K562 (cell line): ENCODE data around the gene ANTXRL. TPM values are rescaled to one million over a fixed set of nuclear protein-coding genes. Genes with fewer than 3 reads are reported as not detected.

ENCODE experiments used
- BRF1 ChIP-seq: IDR thresholded peaks from 3 replicates; pipeline ENCODE4 v1.6.1; 2011; ENCODE audit warnings: borderline replicate concordance, mild to moderate bottlenecking; ENCODE audit not compliant: insufficient read length; ENCODE audit errors: extremely low read depth
- DDX20 ChIP-seq: fragments of 450-650 bp; IDR thresholded peaks from 2 replicates; pipeline ENCODE4 v1.6.1; 2016; ENCODE audit warnings: missing genetic modification characterization, low read depth, mild to moderate bottlenecking, missing compliant biosample characterization, moderate library complexity
- KLF16 ChIP-seq: IDR thresholded peaks from 2 replicates; pipeline ENCODE4 v1.6.1; 2016; ENCODE audit warnings: antibody characterized with exemption
- MCM7 ChIP-seq, 2 experiments: fragments of 450-650 bp; IDR thresholded peaks; 2 replicates each; pipeline ENCODE4 v1.6.1; 2016 to 2018
- PML ChIP-seq: IDR thresholded peaks from 2 replicates; pipeline ENCODE4 v1.6.1; 2012; ENCODE audit warnings: low read length, inconsistent platforms
- RAD21 ChIP-seq, 2 experiments: fragments of 250-450 bp in 1 of 2; fragments of 450-650 bp in 1 of 2; sonication (Bioruptor Pico) in 1 of 2; formaldehyde crosslinking in 1 of 2; IDR thresholded peaks in 1 of 2; conservative IDR thresholded peaks in 1 of 2; 2 replicates each; pipeline versions ENCODE4 v1.4.0 to v1.8.0; 2020 to 2022; ENCODE audit warnings: mild to moderate bottlenecking in 2 of 2, moderate library complexity in 1 of 2
- RBM15 ChIP-seq: fragments of 200-400 bp; formaldehyde crosslinking; IDR thresholded peaks from 2 replicates; pipeline ENCODE4 v1.6.1; 2018; ENCODE audit warnings: mild to moderate bottlenecking, low read length, moderate library complexity; ENCODE audit not compliant: insufficient read depth
- RCOR1 ChIP-seq, 2 experiments: IDR thresholded peaks; 2 replicates each; pipeline ENCODE4 v1.6.1; 2012; ENCODE audit warnings: low read depth in 2 of 2, low read length in 2 of 2, borderline replicate concordance in 1 of 2, improper control_type of control experiment in 1 of 2
- RFX1 ChIP-seq: fragments of 450-650 bp; IDR thresholded peaks from 2 replicates; pipeline ENCODE4 v1.6.1; 2016; ENCODE audit warnings: mild to moderate bottlenecking, moderate library complexity
- ZNF444 ChIP-seq: fragments of 250-450 bp; sonication (Bioruptor Pico); IDR thresholded peaks from 2 replicates; pipeline ENCODE4 v1.4.0; 2020; ENCODE audit warnings: mild to moderate bottlenecking, moderate library complexity
- polyA plus RNA-seq, 8 experiments: library from polyadenylated mRNA; depleted of rRNA in 4 of 8; stranded (reverse) in 5 of 8; unstranded in 3 of 8; fragments of >200 nt; fragmentation: Nextera tagmentation in 2 of 8; fragmentation: Illumina TruSeq in 1 of 8; extraction: Ambion mirVana in 2 of 8; extraction: Trizol in 1 of 8; gene quantifications; 2 replicates each; pipeline versions ENCODE4 v1.2.1 to v1.2.3, GENCODE V29; 2011 to 2014; ENCODE audit warnings: inconsistent platforms in 1 of 8, missing spikeins in 1 of 8
- total RNA-seq, 7 experiments: library from RNA; depleted of rRNA in 6 of 7; stranded (reverse); fragments of >200 nt in 6 of 7; fragmentation: Illumina TruSeq in 2 of 7; extraction: Trizol in 2 of 7; gene quantifications; 2 replicates each; pipeline versions ENCODE4 v1.2.1 to v1.2.3, GENCODE V29; 2011 to 2021; ENCODE audit warnings: low replicate concordance in 1 of 7
- TF ChIP-seq, protein P1 (sequence below): fragments of 450-650 bp; formaldehyde crosslinking; IDR thresholded peaks from 2 replicates; pipeline ENCODE4 v1.4.0; 2020; ENCODE audit warnings: mild to moderate bottlenecking, moderate library complexity
- TF ChIP-seq, protein P2 (sequence below): fragments of 450-650 bp; conservative IDR thresholded peaks from 2 replicates; pipeline ENCODE4 v1.6.1; 2016; ENCODE audit warnings: missing genetic modification characterization, low read depth, mild to moderate bottlenecking, control low read depth, missing compliant biosample characterization
- TF ChIP-seq, protein P3 (sequence below), 2 experiments: fragments of 450-650 bp; formaldehyde crosslinking in 1 of 2; IDR thresholded peaks; 2 replicates each; pipeline versions ENCODE4 v1.4.0 to v1.6.1; 2014 to 2020; ENCODE audit warnings: mild to moderate bottlenecking in 2 of 2, borderline replicate concordance in 1 of 2, low read depth in 1 of 2

The ANTXRL gene
- total and polyA plus RNA-seq, 9 of the 15 experiments (the other 6 are each of a cell fraction or from before 2014, with no cell fraction given): not detected

DNA sequence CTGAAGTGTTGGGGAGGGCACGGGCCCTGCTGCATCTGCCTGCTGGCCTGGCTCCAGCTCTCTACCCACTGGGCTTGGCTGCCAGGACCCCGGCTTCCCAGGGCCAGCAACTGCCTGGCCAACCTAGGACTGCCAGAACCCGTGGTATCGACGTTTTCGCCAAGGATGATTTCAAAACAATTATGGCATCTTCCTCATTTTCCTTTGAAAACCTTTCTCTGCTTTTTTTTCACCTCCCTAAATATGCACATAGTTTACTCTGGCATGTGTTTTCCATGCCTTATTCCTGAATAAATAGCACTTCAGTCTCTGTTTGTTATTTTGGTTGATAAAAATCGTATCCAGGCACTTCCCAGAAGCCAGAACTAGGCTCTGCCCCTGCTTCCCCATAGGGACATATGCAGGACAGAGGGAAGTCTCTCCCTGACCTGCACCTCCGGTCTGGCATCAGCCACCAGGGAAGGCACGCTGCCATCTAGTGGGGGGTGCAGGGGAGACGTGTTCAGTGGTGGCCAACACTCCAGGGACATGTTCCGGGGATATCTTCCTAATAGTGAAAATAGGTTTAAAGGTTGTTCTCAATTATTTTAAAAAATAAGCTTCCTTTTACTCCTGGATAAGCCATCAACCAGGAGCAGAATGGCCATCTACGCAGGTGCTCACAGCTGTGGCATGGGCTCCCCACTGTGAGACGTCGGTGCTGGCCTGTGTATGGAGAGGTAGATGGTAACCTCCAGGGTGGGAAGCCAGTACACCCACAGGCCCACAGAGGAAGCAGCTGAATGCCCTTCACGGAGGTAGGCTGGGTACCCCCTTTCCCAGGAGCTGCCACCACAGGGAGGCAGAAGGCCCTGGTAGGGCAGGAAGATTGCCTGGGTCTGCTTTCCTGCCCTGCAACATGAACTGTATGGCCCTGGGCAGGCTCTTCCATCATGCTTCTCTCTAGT, 30.7 kb upstream of the ANTXRL start (continued):
- TF ChIP-seq RBM15 (no peak), PML (no peak), RCOR1 (IDR thresholded peaks at IDR 0.05; ENCODE audit: borderline replicate concordance in 1 of 2, low read depth in 2 of 2, low read length in 2 of 2) (peak in 1 of 2 experiments; percentile 48; a peak in 1 of 4 replicates), ZNF444 (CRISPR knock-in tag) (no peak), RAD21 (CRISPR knock-in tag; conservative IDR thresholded peaks at IDR 0.05 in 1 of 2, IDR thresholded peaks at IDR 0.05 in 1 of 2) (peak; percentile 84 to 86), RFX1 (no peak), KLF16 (peak; percentile 25; the same call in 1 of the 2 replicates), MCM7 (IDR thresholded peaks at IDR 0.05) (no peak), BRF1 (no peak), DDX20 (tag) (no peak)
- TF ChIP-seq, protein P1, sequence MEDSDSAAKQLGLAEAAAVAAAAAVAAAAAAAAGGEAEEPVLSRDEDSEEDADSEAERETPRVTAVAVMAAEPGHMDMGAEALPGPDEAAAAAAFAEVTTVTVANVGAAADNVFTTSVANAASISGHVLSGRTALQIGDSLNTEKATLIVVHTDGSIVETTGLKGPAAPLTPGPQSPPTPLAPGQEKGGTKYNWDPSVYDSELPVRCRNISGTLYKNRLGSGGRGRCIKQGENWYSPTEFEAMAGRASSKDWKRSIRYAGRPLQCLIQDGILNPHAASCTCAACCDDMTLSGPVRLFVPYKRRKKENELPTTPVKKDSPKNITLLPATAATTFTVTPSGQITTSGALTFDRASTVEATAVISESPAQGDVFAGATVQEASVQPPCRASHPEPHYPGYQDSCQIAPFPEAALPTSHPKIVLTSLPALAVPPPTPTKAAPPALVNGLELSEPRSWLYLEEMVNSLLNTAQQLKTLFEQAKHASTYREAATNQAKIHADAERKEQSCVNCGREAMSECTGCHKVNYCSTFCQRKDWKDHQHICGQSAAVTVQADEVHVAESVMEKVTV (CRISPR knock-in tag): peak; percentile 78
- TF ChIP-seq, protein P2, sequence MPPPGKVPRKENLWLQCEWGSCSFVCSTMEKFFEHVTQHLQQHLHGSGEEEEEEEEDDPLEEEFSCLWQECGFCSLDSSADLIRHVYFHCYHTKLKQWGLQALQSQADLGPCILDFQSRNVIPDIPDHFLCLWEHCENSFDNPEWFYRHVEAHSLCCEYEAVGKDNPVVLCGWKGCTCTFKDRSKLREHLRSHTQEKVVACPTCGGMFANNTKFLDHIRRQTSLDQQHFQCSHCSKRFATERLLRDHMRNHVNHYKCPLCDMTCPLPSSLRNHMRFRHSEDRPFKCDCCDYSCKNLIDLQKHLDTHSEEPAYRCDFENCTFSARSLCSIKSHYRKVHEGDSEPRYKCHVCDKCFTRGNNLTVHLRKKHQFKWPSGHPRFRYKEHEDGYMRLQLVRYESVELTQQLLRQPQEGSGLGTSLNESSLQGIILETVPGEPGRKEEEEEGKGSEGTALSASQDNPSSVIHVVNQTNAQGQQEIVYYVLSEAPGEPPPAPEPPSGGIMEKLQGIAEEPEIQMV: no peak
- TF ChIP-seq, protein P3, sequence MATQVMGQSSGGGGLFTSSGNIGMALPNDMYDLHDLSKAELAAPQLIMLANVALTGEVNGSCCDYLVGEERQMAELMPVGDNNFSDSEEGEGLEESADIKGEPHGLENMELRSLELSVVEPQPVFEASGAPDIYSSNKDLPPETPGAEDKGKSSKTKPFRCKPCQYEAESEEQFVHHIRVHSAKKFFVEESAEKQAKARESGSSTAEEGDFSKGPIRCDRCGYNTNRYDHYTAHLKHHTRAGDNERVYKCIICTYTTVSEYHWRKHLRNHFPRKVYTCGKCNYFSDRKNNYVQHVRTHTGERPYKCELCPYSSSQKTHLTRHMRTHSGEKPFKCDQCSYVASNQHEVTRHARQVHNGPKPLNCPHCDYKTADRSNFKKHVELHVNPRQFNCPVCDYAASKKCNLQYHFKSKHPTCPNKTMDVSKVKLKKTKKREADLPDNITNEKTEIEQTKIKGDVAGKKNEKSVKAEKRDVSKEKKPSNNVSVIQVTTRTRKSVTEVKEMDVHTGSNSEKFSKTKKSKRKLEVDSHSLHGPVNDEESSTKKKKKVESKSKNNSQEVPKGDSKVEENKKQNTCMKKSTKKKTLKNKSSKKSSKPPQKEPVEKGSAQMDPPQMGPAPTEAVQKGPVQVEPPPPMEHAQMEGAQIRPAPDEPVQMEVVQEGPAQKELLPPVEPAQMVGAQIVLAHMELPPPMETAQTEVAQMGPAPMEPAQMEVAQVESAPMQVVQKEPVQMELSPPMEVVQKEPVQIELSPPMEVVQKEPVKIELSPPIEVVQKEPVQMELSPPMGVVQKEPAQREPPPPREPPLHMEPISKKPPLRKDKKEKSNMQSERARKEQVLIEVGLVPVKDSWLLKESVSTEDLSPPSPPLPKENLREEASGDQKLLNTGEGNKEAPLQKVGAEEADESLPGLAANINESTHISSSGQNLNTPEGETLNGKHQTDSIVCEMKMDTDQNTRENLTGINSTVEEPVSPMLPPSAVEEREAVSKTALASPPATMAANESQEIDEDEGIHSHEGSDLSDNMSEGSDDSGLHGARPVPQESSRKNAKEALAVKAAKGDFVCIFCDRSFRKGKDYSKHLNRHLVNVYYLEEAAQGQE (IDR thresholded peaks at IDR 0.05; ENCODE audit: borderline replicate concordance): peak; percentile 63; the same call in 1 of the 2 replicates
- TF ChIP-seq, protein P3 (CRISPR knock-in tag; IDR thresholded peaks at IDR 0.05; ENCODE audit: low read depth): no peak
